Measurements from ENCODE around the gene JKAMP.
A peak's percentile ranks its signal among the peaks of the same experiment; 100 is the strongest.

The JKAMP gene

DNA sequence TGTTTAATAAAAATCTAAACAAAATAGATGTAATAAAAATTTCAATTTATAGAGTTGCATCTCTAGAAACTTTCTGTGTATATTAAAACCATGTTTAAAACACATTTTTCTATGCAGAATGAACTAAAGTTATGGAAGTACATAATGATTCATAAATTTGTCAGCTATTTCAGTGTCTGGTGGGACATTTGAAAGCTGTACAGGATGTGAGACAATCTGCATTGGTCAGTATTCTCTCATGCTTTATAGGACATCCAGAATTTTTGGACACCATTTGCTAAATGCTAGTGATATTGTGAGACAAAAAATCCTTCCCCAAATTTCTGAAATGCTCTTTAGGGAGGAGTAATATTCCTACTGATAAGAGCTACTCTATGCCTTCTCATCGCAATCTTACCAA, 32.5 kb upstream of the JKAMP start:
- H3K4me3 ChIP-seq (ENCODE audit: low read depth, low read length), result no peak overlapping the region
- TF ChIP-seq, protein P1, sequence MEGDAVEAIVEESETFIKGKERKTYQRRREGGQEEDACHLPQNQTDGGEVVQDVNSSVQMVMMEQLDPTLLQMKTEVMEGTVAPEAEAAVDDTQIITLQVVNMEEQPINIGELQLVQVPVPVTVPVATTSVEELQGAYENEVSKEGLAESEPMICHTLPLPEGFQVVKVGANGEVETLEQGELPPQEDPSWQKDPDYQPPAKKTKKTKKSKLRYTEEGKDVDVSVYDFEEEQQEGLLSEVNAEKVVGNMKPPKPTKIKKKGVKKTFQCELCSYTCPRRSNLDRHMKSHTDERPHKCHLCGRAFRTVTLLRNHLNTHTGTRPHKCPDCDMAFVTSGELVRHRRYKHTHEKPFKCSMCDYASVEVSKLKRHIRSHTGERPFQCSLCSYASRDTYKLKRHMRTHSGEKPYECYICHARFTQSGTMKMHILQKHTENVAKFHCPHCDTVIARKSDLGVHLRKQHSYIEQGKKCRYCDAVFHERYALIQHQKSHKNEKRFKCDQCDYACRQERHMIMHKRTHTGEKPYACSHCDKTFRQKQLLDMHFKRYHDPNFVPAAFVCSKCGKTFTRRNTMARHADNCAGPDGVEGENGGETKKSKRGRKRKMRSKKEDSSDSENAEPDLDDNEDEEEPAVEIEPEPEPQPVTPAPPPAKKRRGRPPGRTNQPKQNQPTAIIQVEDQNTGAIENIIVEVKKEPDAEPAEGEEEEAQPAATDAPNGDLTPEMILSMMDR (IDR thresholded peaks at IDR 0.05; ENCODE audit: low read depth, low read length), result no peak

DNA sequence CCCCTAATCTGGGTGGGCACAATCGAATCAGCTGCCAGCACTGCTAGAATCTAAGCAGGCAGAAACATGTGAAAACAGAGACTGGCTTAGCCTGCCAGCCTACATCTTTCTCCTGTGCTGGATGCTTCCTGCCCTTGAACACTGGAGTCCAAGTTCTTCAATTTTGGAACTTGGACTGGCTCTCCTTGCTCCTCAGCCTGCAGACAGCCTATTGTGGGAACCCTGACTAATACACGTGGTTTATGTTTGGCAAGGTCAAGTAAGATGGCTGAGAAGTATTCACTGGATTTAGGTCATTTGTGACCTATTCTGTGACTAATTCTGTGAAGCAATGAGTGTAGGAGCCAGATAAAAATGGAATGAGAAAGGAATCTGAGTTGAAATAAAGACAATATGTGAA, 30.2 kb upstream of the JKAMP start:
- TF ChIP-seq, protein P1 (IDR thresholded peaks at IDR 0.05; ENCODE audit: low read depth, low read length), result no peak
- no peak overlapping the region for H3K4me3 ChIP-seq (ENCODE audit: low read depth, low read length)

DNA sequence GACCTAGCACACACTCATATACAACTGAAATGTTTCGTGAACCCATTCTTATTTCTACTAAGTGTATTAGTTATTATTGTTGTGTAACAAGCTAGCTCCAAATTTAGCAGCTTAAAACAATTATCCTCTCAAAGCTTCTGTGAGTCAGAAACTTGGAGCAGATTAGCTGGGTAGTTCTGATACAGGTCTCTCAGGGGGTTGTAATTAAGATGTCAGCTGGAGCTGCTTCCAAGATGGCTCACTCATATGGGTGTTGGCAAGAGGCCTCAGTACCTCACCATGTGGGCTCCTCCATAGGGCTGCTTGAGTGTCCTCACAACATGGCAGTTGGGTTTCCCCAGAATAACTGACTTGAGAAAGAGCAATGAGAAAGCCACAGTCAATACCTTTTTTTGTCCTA, 28.9 kb upstream of the JKAMP start:
- no peak overlapping the region for H3K4me3 ChIP-seq (ENCODE audit: low read depth, low read length)
- TF ChIP-seq, protein P1 (IDR thresholded peaks at IDR 0.05; ENCODE audit: low read depth, low read length), result no peak

DNA sequence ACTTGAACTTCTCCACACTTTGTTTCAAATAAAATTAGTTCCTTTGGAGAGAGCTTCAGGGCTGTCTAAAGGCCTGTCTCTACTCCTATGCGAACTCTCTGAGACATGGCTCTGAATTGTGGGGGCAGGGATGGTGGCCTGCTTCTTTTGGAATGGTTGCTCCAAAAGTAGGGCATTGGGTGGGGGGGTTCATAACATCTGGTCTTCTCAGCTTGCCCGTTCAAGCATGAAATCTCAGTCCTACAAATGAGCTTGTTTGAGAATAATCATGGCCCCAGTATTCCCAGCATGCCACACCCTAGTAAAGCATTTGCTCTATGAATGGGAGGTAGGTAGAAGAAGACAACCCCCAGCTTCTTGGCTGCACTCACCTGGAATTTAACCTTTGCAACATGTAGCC, 25.8 kb upstream of the JKAMP start:
- TF ChIP-seq, protein P1 (IDR thresholded peaks at IDR 0.05; ENCODE audit: low read depth, low read length), result no peak

DNA sequence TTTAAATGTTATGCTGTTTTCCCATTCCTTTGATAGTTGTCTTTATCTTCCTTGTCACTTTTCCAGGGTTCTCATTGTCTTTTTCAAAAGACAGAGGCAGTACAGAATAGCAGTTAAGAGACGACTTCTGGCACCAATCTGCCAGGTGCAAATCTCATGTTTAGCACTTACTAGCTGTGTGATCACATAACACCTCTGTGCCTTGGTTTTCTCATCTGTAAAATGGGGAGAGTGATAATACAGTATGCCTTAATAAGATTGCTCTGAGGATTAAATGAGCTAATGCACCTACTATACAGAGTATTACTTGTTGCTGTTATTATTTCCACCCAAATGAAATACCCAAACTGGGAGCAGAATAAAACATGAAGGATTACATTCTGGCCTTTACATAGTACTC, 23.9 kb upstream of the JKAMP start:
- H3K4me3 ChIP-seq (ENCODE audit: low read depth, low read length), result no peak overlapping the region
- TF ChIP-seq, protein P1 (IDR thresholded peaks at IDR 0.05; ENCODE audit: low read depth, low read length), result no peak

More for the DNA sequence above, 25.8 kb upstream of the JKAMP start:
- H3K4me3 ChIP-seq (ENCODE audit: low read depth, low read length), result no peak overlapping the region

DNA sequence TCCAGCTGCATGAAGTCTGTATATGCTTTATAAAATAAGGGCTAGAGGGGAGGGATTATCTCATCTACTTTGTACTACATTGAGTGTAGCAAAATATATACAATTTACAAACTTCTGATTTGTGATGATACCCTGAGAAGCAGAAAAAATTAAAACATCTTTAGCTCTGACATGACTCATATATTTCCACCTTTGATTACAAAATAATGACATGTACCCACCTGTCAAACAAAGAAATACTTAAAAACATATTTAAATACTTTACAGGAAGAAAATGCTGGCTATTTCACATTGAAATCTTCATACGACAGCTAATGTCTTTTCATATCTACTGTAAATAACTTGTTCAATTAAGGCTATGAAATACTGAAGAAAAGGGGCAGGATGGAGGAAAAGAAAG, 22.4 kb upstream of the JKAMP start:
- no peak overlapping the region for H3K4me3 ChIP-seq (ENCODE audit: low read depth, low read length)
- TF ChIP-seq, protein P1 (IDR thresholded peaks at IDR 0.05; ENCODE audit: low read depth, low read length), result no peak

DNA sequence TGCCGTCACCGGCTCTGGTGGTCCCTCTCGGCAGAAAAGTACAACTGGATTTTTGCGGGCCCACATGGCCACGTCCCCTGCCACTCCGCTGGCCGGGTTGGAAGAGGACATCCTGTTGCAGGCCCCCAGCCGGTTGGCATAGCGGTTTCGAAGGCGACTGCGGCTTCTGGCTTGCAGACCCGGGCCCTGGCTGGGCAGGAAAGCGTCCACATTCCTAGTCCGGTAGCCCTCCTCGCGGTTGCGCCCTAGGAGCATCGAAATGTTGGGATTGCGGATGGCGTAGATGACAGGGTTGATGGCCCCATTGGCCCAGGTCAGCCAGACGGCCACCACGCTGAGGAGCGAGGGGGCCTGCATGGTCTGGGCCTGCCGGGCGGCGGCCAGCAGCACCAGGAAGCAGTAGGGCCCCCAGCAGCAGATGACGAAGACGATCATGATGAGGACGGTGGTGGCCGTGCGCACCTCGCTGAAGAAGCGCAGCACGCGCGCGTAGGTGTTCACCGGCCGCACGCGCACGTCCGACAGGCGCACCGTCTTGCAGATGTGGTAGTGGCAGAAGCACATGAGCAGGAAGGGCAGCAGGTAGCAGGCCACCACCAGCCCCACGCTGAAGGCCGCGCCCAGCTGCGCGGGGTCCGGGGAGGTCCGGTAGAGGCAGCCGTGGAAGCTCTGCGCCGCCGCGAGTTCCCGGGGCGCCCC, 20.4 kb upstream of the JKAMP start:
- peak overlapping the region; percentile 53 for H3K4me3 ChIP-seq (ENCODE audit: low read depth, low read length)
- TF ChIP-seq, protein P1 (IDR thresholded peaks at IDR 0.05; ENCODE audit: low read depth, low read length), result no peak
